HepG2 (cell line): ENCODE results near the gene ZKSCAN4. TPM values are rescaled to one million over a fixed set of nuclear protein-coding genes. Genes with fewer than 3 reads are reported as not detected.

Experiments used
- BRCA1 ChIP-seq: sonication (generic); formaldehyde crosslinking; IDR thresholded peaks from 2 replicates; pipeline ENCODE4 v1.4.0; 2020; ENCODE audit warnings: missing genetic modification reagents
- DBP ChIP-seq: sonication (generic); formaldehyde crosslinking; IDR thresholded peaks from 2 replicates; pipeline ENCODE4 v1.4.0; 2020; ENCODE audit warnings: missing genetic modification reagents; ENCODE audit errors: not compliant biosample characterization
- FOXP1 ChIP-seq, 2 experiments: fragments of 450-650 bp in 1 of 2; IDR thresholded peaks; 2 replicates each; pipeline ENCODE4 v1.6.1; 2017 to 2018; ENCODE audit warnings: antibody characterized with exemption in 1 of 2
- HMG20B ChIP-seq: conservative IDR thresholded peaks from 2 replicates; pipeline ENCODE4 v1.6.1; 2016; ENCODE audit warnings: missing genetic modification reagents, missing compliant biosample characterization
- HNRNPL ChIP-seq: fragments of 200-400 bp; formaldehyde crosslinking; IDR thresholded peaks from 2 replicates; pipeline ENCODE4 v1.6.1; 2017; ENCODE audit warnings: mild to moderate bottlenecking, low read depth, low read length
- HOXA5 ChIP-seq: sonication (generic); formaldehyde crosslinking; IDR thresholded peaks from 2 replicates; pipeline ENCODE4 v1.4.0; 2020; ENCODE audit warnings: missing genetic modification reagents
- IRF2 ChIP-seq: IDR thresholded peaks from 2 replicates; pipeline ENCODE4 v1.6.1; 2018; ENCODE audit warnings: missing genetic modification reagents, missing compliant biosample characterization
- JDP2 ChIP-seq: sonication (generic); formaldehyde crosslinking; IDR thresholded peaks from 2 replicates; pipeline ENCODE4 v1.8.1; 2022; ENCODE audit warnings: missing genetic modification reagents, borderline replicate concordance
- NFIC ChIP-seq: IDR thresholded peaks from 2 replicates; pipeline ENCODE4 v1.6.1; 2012; ENCODE audit warnings: mild to moderate bottlenecking, low read length, inconsistent platforms
- RARA ChIP-seq: IDR thresholded peaks from 2 replicates; pipeline ENCODE4 v1.6.1; 2016; ENCODE audit warnings: missing genetic modification reagents, missing compliant biosample characterization
- RBAK ChIP-seq: sonication (generic); formaldehyde crosslinking; IDR thresholded peaks from 2 replicates; pipeline ENCODE4 v1.5.1; 2020; ENCODE audit warnings: mild to moderate bottlenecking, missing genetic modification reagents
- RBM39 ChIP-seq: fragments of 200-400 bp; formaldehyde crosslinking; IDR thresholded peaks from one replicate; pipeline ENCODE4 v1.6.1; 2018; ENCODE audit warnings: antibody characterized with exemption, mild to moderate bottlenecking, low read depth, low read length; ENCODE audit not compliant: poor library complexity, severe bottlenecking
- RFXAP ChIP-seq: sonication (generic); formaldehyde crosslinking; IDR thresholded peaks from 2 replicates; pipeline ENCODE4 v1.4.0; 2020; ENCODE audit warnings: missing genetic modification reagents, borderline replicate concordance
- RNF2 ChIP-seq: fragments of 450-650 bp; conservative IDR thresholded peaks from 2 replicates; pipeline ENCODE4 v1.6.1; 2016; ENCODE audit warnings: low read depth
- SETDB1 ChIP-seq: sonication (generic); formaldehyde crosslinking; IDR thresholded peaks from 2 replicates; pipeline ENCODE4 v1.5.1; 2020; ENCODE audit warnings: missing genetic modification reagents, mild to moderate bottlenecking, borderline replicate concordance
- SIN3A ChIP-seq: IDR thresholded peaks from 2 replicates; pipeline ENCODE4 v1.6.1; 2011; ENCODE audit warnings: low read depth, mild to moderate bottlenecking, control low read depth, low read length, borderline replicate concordance
- STAT6 ChIP-seq: sonication (generic); formaldehyde crosslinking; IDR thresholded peaks from 2 replicates; pipeline ENCODE4 v1.4.0; 2020; ENCODE audit warnings: missing genetic modification reagents, mild to moderate bottlenecking, borderline replicate concordance
- TBP ChIP-seq: sonication (generic); formaldehyde crosslinking; IDR thresholded peaks from 2 replicates; pipeline ENCODE4 v1.5.0; 2020; ENCODE audit warnings: missing genetic modification reagents
- TBX2 ChIP-seq: sonication (generic); formaldehyde crosslinking; IDR thresholded peaks from 2 replicates; pipeline ENCODE4 v1.5.0; 2020; ENCODE audit warnings: missing genetic modification reagents, mild to moderate bottlenecking, borderline replicate concordance
- TCF7 ChIP-seq: sonication (generic); IDR thresholded peaks from 2 replicates; pipeline ENCODE4 v1.6.1; 2016; ENCODE audit warnings: antibody characterized with exemption, low read depth
- TRIM22 ChIP-seq: fragments of 450-650 bp; IDR thresholded peaks from 2 replicates; pipeline ENCODE4 v1.6.1; 2017
- ZBTB2 ChIP-seq: sonication (generic); formaldehyde crosslinking; IDR thresholded peaks from 2 replicates; pipeline ENCODE4 v1.8.0; 2022; ENCODE audit warnings: low read depth, missing genetic modification reagents
- ZFP90 ChIP-seq: sonication (generic); formaldehyde crosslinking; IDR thresholded peaks from 2 replicates; pipeline ENCODE4 v1.8.0; 2022; ENCODE audit warnings: missing genetic modification reagents, mild to moderate bottlenecking, inconsistent platforms, borderline replicate concordance
- ZNF343 ChIP-seq: sonication (generic); formaldehyde crosslinking; IDR thresholded peaks from 2 replicates; pipeline ENCODE4 v1.4.0; 2020; ENCODE audit warnings: mild to moderate bottlenecking, missing genetic modification reagents
- ZNF572 ChIP-seq: sonication (generic); formaldehyde crosslinking; IDR thresholded peaks from 2 replicates; pipeline ENCODE4 v1.5.1; 2020; ENCODE audit warnings: mild to moderate bottlenecking, missing genetic modification reagents
- polyA plus RNA-seq, 8 experiments: library from polyadenylated mRNA; depleted of rRNA in 3 of 8; stranded (reverse) in 7 of 8; unstranded in 1 of 8; fragments of >200 nt; fragmentation: Illumina TruSeq in 4 of 8; extraction: Trizol in 4 of 8; gene quantifications; 2 replicates each; pipeline versions ENCODE4 v1.2.1 to v1.2.3, GENCODE V29; 2011 to 2016; ENCODE audit warnings: low read depth in 4 of 8, missing spikeins in 1 of 8, mixed read lengths in 1 of 8; ENCODE audit not compliant: insufficient read depth in 1 of 8
- total RNA-seq, 5 experiments: library from RNA; depleted of rRNA; stranded (reverse); fragments of >200 nt; fragmentation: Illumina TruSeq; extraction: Trizol; gene quantifications; 2 replicates each; pipeline ENCODE4 v1.2.3, GENCODE V29; 2016; ENCODE audit warnings: low read depth in 1 of 5

ZKSCAN4 gene
- total and polyA plus RNA-seq, 2 of the 13 experiments (the other 11 are each of a cell fraction or from before 2014, with no cell fraction given): 2.9 to 7.8 TPM

GRCh38 chr6:28212510-28213212, 39.4 kb downstream of the ZKSCAN4 start (continued):
- TF ChIP-seq STAT6 (CRISPR knock-in tag): no peak
- TF ChIP-seq RNF2: no peak; the same call in 1 of the 2 replicates
- TF ChIP-seq TBP (CRISPR knock-in tag): no peak
- no peak for TF ChIP-seq JDP2 (CRISPR knock-in tag)
- TF ChIP-seq RBM39: no peak
- 0 out of 2 replicates have a peak, but pooled peaks have one; percentile 20 for TF ChIP-seq RFXAP (CRISPR knock-in tag)
- no peak for TF ChIP-seq SIN3A
- 0 out of 2 replicates have a peak, but pooled peaks have one; percentile 28 for TF ChIP-seq HOXA5 (CRISPR knock-in tag)
- TF ChIP-seq SETDB1: no peak
- TF ChIP-seq FOXP1 (IDR thresholded peaks at IDR 0.05): no peak
- 0 out of 2 replicates have a peak, but pooled peaks have one; percentile 8 for TF ChIP-seq FOXP1 (CRISPR knock-in tag; IDR thresholded peaks at IDR 0.05)
- TF ChIP-seq TBX2 (CRISPR knock-in tag): no peak
- no peak for TF ChIP-seq ZBTB2 (CRISPR knock-in tag)
- no peak for TF ChIP-seq TRIM22
- TF ChIP-seq ZNF343: peak; percentile 73; the same call in 1 of the 2 replicates
- no peak for TF ChIP-seq HNRNPL
- no peak for TF ChIP-seq ZNF572
- peak; percentile 86 for TF ChIP-seq IRF2
- TF ChIP-seq DBP (CRISPR knock-in tag): no peak
- TF ChIP-seq HMG20B (CRISPR knock-in tag): no peak
- TF ChIP-seq RBAK (CRISPR knock-in tag): no peak
- TF ChIP-seq ZFP90: peak; percentile 46; the same call in 1 of the 2 replicates
- TF ChIP-seq BRCA1 (CRISPR knock-in tag): 0 out of 2 replicates have a peak, but pooled peaks have one; percentile 73
- TF ChIP-seq RARA (CRISPR knock-in tag): no peak
- TF ChIP-seq TCF7: no peak
- TF ChIP-seq NFIC: no peak; the same call in 1 of the 2 replicates
